Suppressor macrophage treated with lipopolysaccharide for 4 hours (primary cell): ENCODE measurements around the gene HOXD8.

Experiments
- DNase-seq: peaks from one replicate; pipeline ENCODE4 v3.0.0-alpha.2; 2020

The HOXD8 gene

DNA sequence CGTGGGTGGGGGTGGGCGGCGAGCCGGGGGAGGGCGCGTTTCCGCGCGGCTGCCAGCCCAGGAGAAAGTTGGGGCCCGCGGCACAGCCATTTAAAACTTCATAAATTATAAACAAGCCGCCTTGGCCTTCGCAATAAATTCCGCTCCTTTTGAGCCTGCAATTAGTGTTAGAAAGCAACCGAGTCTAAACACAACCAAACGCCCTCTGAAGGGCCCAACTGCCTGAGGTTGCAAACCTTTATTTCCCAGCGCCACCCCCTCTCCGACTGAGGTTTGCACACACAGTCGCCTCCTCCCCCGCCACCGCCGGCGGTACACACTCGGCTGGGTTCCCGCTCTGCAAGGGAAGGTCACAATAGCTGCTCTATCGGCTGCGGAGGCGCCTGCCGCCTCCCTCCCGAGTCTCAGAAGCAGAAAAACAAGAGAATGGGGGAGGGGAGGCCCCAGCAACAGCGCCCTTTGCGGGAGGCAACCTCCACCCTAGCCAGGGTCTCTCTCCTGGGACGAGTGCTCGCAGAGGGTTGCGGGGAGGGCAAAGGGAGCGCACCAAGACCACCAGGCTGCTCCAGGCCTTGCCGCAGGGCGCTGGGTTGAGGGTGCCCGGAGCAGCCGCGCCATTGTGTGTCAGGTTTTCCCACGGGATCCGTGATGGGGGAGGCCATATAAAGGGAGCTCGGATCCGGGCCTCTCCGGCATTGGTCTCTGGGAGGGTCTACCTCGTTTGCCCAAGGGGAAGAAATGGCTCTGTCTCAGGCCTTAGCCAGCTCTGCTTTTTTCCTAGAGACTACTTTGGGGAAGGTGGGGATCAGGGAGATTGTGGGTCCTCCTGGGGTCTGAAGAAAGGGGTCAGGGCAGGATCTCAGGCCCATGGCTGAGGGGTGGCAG lies 45.6 kb downstream of the HOXD8 start:
- DNase-seq = no peak

DNA sequence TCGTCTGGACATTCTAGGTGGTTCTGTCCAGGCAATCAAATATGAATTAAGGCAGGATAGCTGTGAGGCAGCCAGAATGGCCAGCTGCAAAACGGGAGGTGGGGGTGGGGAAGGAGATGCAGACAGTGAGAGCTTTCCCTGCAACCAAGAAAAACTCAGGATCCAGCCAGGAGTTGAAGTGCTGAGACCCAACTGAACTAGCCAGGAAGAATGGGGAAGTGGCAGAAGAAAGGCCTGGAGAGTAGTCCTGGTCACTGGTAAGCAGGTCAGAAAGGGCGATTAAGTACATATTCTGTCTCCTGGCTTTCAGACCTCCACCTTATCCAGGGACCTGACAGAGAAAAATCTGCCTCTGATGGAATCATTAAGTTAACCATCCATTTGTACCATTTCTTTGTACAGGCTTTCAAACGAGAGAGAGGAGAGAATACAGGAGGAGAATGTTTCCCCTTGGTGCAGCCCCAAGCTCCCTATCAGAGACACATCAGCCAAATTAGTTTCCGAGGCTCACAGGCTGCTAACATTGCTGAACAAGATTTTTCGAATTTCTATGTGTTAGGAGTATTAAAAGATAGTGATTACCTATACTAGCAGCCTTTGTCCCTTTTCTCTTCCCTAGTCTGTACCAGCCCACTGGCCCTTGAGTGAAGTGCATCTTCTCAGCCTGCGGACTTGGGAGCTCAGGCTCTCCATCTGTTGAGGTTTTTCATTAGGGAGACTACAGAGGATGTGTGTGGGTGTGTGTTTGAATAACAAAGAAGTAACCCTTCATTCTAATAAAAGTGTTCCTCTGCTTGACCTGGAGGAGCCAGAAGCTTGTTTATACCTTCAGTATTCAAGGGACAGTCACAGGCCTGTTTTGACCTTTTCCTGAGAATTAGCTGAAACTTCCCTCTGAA lies 46.5 kb downstream of the HOXD8 start:
- DNase-seq = no peak

DNA sequence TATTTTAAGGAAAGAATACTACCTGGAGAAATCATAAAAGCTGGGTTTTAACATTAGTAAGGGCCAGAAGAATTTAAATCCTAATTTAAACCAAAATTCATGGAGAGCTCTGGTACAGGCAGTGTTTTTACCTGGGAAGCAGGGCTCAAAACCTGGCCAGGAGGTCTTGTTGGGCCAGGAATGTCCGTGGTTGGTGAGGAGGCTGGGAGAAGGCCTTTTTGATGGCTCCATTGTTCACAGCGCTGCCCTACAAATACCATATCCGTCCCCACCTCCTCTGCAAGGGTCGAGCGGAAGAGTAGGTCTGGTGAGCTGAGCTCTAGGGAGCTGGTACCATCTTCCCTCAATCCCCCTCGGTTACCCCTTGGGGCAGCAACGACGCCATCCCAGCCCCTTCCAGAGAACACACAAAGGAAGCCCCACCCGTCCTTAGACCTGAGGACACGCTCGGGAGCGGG lies 48.1 kb downstream of the HOXD8 start:
- DNase-seq = no peak

GRCh38 chr2:176178038-176178756 lies 48.7 kb downstream of the HOXD8 start:
- no peak for DNase-seq

DNA sequence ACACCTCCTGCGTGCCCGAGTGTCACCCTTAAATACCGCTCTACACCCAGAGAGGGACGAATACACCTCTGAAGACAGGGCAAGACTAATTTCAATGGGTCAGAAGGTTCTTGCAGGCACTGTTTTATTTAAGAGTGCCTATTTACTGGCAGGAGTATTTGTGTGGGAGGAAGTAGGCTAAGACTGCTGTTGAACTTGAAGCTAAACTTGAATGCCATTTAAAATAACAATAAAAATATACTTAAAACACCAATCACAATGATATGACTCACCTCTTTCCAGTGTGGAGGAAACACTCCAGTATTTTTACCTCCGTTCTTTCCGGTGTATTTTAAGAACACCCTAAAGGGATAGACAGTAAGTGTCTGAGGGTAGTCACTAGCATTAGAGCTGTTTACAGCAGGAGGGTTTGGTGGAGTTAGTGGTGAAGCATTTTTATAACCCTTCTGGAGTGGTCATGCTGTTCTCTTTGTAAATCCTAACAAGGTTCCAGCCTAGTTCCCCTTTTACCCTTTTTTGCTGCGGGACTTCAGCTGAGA lies 49.3 kb downstream of the HOXD8 start:
- no peak for DNase-seq

GRCh38 chr2:176181551-176181950 lies 52.0 kb downstream of the HOXD8 start:
- no peak for DNase-seq
